GM19023 (cell line): ENCODE results near the gene ATP10A.

Source experiments
- ATAC-seq: cut with Tn5 transposase; IDR thresholded peaks from one replicate; pipeline ENCODE4 v1.9.1; 2021; ENCODE audit warnings: mild to moderate bottlenecking, moderate library complexity; ENCODE audit not compliant: unreplicated experiment

The ATP10A gene

DNA sequence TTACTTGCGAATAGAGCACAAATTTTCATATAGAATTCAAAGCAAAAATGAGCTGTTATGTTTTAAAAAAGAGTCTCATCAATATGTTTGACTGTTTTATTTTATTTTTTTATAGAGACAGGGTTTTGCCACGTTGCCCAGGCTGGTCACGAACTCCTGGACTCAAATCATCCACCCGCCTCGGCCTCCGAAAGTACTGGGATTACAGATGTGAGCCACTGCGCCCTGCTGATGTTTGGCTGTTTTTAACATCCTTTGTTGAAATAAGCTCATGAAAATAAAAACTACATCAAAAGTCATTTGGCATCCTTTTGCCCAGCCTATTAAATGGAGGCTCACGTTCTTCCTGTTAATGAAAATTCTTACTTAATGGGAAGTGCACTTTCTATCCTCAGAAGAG lies 154.7 kb downstream of the ATP10A start:
- no peak for ATAC-seq

GRCh38 chr15:25707656-25708365 lies 155.3 kb downstream of the ATP10A start:
- no peak for ATAC-seq

DNA sequence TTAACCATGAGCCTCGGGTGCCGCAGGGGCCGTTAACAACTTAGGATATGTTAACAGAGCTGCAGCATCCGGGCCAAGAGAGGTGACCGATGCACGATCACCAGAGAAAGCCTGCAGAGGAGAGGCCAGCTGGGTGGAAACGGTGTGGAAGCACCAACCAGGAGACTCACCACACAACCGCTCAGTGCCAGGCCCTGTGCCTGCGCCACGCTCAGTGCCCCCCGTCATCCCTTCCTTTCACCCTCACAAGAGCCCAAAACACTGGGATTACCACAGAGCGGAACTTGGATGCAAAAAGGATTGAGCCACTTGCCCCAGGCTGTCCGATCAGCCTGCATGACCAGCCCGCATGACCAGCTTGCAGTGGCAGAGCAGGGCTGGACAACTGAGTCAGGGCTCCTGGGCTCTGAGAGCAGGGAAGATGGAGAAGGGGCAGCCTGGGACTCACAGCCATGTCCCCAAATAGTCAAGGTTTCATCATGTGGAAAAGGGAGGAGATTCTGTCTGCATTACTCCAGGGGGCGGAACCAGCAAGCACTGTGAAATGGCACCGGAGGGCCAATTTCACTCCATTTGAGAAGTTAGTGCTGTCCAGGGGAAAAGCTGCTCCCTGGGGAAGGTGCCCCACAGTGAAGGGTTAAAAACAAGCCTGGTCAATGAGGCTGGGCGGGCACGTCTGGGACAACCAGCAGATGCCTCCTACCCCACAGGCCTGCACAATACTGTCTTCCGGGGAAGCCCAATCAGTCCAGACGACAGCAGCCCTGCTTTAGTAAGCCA lies 156.8 kb downstream of the ATP10A start:
- ATAC-seq, result no peak

DNA sequence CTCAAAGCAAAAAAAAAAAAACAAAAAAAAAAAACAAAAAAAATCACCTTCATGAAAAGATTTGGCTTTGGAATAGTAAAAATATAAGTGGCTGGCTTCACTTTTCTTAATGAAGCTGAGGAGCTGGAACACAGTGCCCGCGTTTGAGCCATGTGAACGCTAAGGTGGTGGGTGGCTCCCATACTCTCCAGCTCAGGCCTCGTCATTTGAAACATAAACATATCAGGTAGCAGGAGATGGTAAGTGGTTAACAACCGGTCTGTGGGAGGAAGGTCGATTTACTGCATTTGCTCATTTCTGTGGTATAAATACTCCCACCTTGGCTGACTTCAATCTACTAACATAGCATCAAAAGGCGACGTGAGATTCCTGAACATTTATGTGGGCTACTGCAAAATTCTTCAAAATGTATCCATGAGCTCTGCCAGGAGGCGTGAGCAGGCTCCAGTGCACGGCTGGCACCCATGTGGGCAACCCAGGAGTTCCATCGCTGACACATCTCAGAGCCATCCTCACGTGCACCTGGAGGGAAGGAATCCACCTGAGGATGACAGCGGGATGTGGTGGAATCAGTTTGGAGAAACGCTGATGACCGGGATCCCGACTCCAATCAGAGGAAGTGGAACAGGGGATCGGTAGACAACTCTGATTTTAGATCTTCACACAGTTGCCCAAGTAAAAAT lies 157.6 kb downstream of the ATP10A start:
- ATAC-seq, result no peak

GRCh38 chr15:25703726-25704125 lies 159.4 kb downstream of the ATP10A start:
- no peak for ATAC-seq

DNA sequence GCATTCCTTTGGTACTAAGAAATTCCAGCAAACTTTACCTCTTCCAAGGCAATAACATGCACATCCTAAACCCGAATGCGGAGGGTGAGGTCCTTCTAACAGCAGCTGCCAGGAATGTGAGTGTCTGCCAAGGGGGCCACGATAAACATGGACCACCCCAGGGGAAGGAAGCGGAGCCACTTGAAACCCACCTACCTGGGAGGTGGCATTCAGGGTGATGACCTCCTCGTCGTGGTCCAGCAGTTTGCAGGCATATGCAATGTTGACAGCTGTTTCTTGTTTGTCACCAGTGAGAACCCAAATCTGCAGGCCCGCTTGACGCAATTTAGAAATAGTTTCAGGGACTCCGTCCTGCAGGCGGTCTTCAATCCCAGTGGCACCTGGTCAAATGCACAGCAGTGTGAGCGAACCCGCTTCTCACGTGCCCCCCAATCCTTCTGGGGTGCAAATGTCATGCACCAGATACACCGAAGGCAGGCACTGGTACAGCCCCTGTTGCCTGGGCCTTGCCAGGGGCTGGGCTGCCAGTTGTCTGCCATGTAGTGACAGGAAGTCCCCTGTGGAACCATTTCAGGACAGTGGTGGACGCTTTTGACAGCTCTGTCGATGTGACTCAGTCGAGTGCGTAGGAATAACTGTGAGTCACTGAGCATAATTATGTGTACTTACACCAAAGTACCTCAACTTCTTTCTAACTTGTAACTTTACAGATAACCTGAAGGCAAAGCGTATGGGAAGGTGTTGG lies 161.2 kb downstream of the ATP10A start:
- no peak for ATAC-seq

- no peak for ATAC-seq
These were observed 162.2 kb downstream of the ATP10A start for GRCh38 chr15:25700916-25701315.

DNA sequence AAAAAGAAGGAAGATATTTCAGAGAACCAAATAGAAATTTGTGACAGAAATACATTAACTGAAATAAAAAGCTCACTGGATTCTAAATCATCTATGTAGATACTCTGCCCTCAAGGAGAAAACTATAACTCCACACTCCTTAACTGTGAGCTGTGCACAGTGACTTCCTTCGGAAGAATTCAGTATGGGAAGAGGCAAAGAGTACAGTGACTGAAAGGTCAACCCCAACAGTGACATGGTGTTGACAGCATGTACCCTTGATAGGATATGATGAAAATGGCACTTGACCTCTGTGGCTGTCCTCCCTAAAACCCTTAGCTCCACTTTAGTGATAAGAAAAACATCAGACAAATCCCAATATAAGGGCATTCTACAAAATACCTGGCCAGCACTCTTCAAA lies 165.5 kb downstream of the ATP10A start:
- ATAC-seq, result no peak

- no peak for ATAC-seq
These were observed 167.0 kb downstream of the ATP10A start for GRCh38 chr15:25695875-25696760.

GRCh38 chr15:25694823-25695312 lies 168.3 kb downstream of the ATP10A start:
- no peak for ATAC-seq

DNA sequence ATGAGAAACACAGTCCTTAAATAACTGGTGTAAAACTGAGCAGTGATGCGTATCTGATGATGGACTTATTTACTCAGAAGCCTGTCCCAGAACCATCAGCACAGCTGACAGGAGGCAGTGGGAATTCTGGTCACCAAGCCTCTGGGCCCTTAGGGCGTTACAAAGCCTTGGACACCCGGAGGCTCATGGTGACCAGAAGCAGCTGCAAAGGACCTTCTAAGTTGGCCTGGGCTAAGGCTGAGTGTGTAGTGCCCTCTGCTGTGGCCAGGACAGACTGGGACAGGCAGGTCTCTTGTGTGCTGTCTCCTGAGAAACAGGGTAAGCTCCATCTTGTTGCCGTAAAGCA lies 168.9 kb downstream of the ATP10A start:
- ATAC-seq, result no peak

- no peak for ATAC-seq
These were observed 169.5 kb downstream of the ATP10A start for GRCh38 chr15:25693321-25694238.

- ATAC-seq, result no peak
These were observed 171.3 kb downstream of the ATP10A start for GRCh38 chr15:25691544-25692430.

- ATAC-seq, result no peak
These were observed 172.2 kb downstream of the ATP10A start for GRCh38 chr15:25690673-25691543.

DNA sequence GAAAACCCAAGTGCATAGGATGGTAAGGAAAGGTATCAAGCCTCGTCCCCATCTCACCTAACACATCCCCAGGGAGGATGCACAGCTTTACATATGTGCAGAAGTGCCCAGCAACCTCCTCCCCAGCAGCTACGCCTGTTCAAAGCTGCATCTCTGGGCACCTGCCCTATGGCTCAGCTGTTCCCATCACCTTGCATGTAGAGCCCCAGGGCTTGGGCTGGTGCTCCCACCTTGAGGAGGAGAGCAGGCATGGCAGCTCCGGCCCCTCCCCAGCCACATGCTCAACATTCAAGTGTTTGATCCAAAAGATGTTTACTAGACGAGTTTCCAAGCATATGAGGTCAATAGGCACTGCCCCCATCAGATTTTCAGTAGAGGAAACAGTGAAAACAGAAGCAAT lies 173.5 kb downstream of the ATP10A start:
- ATAC-seq, result no peak

DNA sequence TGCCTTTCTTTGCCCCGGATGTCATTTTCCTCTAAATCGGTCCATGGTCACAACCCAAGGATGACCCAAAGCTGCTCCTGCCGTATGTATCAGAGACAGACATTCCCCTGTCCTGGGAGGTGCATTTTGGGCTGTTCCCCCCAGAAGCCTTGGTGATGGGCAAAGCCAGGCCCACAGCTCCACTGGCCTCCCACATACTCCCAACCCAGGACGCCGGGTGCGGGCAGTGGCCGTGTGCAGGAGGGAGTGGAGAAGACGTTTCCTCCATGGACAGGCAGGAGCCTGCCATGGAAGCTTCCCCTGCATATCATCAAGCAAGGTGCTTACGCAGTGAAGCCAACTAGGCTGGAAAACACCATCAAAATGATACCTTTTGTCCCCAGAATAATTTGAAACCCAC lies 175.0 kb downstream of the ATP10A start:
- ATAC-seq, result no peak

DNA sequence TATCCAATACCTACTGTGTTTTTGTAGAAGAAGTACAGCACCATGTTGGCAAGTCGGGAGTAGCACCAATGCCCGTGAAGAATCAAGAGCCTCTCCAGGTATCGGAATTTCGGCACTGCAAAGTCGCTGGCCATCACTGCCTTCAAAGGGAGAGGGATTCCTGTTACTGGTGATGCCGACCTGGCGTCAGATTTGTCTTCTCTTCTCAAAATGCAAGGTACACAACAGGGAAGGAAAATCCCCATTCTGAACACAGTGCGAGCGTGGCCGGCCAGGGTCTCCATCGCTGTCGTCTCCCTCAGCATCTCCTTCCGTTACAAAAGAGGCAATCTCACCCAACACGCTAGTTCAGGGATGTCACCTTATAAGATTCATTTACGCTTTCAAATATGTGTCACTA lies 175.4 kb downstream of the ATP10A start:
- no peak for ATAC-seq
